Activated naive CD8-positive, alpha-beta T cell treated with anti-CD3 and anti-CD28 coated beads, Interleukin-2, amount 50 U/mL, for 16 hours (primary cell): Measurements from ENCODE around the gene WDR59.

Experiments used
- DNase-seq: peaks from one replicate; pipeline ENCODE4 v3.0.0-alpha.2; 2020; ENCODE audit warnings: low read depth, low spot score

Gene WDR59

DNA sequence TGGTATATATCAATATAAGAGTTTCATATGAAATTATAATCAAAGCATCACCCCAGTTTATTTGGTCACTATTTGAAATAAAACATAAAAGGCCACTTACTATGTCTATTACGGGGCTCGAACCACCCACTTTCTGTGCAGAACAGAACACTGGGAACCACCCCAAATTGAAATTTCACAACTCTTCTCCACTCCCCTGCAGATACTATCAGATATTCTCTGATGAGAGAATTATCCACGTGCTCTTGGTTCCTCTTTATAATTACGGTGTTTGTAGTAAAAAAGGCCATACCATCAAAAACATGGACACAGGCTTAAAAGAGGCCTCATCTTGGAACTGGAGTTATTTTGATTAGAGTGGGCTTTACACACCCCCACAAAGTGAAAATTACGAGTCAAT lies 82.8 kb downstream of the WDR59 start:
- no peak for DNase-seq

DNA sequence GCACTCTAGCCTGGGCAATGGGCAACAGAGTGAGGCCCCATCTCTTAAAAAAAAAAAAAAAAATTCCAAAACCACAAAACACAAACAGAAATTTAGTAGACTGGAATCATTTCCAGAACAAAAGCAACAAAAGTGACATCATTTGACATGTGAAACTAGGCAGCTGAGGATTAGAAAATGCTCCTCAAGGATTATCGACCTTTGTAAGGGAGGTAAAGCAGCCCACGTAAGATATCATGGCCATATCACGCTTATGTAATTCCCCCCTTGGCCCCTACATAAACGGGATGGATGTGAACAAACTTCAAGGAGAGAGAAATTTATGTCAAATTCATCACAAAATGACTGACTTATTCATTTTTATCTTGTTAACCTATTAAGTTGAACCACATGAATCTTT lies 83.3 kb downstream of the WDR59 start:
- DNase-seq = no peak

GRCh38 chr16:74899816-74900215 lies 85.1 kb downstream of the WDR59 start:
- no peak for DNase-seq

DNA sequence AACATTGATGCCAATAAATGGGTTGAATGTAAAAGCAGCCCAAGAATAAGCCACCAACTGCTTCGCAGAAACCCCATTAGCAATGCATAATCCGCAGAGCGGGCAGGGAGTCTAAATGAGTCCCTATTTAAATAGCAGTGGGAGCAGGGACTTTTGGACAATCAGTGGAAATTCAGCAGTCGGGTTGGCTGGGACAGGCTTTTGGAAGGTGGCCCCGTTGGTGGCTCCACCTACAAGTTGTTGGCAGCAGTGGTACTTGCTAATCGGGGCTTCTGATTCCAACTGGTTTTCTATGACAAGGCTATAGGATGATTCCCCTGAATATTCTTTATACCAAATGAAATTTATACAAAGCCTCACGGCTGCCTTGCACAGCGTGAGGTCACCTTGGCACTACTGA lies 86.3 kb downstream of the WDR59 start:
- no peak for DNase-seq

- DNase-seq = no peak
Observed at GRCh38 chr16:74896389-74897370, 88.2 kb downstream of the WDR59 start.

GRCh38 chr16:74893541-74893940 lies 91.4 kb downstream of the WDR59 start:
- no peak for DNase-seq

GRCh38 chr16:74892574-74893461 lies 92.1 kb downstream of the WDR59 start:
- no peak for DNase-seq

- DNase-seq = no peak
Observed at GRCh38 chr16:74888888-74889287, 96.0 kb downstream of the WDR59 start.

- no peak for DNase-seq
Observed at GRCh38 chr16:74888232-74888862, 96.6 kb downstream of the WDR59 start.

DNA sequence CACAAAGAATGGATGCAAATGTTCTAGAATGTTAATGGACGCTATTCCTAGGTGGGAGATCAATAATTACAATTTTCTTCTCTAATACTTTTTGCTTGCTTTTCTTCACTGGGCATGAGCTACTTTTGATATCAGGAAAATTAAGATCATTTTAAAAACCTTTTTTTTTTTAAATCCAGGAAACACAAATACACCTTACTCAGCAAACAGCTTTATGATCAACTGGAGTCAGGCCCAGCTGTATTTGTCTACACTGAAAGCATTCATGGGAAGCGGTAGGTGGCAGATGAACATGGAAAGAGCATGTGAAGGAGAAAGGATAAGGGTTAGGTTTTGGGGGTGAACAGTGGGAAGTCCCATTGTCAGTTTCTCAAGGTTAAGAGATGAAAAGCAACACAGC lies 97.8 kb downstream of the WDR59 start:
- no peak for DNase-seq

DNA sequence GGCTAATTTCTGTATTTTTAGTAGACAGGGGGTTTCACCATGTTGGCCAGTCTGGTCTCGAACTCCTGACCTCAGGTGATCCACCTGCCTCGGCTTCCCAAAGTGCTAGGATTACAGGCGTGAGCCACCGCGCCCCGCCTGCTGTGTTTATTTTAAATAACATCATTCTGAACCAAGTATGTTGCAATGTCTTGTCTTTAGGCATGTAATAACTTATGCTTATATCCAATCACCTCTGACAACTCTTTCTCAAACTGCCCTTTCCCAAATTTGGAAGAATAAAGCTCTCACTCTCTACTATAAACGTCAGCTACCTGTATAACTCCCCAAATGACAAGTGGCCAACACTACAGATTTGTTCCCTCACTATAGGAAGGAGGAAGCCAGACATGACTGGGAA lies 107.2 kb downstream of the WDR59 start:
- no peak for DNase-seq

GRCh38 chr16:74874912-74875546 lies 109.9 kb downstream of the WDR59 start:
- no peak for DNase-seq

- DNase-seq = no peak
Observed at GRCh38 chr16:74874123-74874522, 110.8 kb downstream of the WDR59 start.

- DNase-seq = no peak
Observed at GRCh38 chr16:74872302-74872701, 112.6 kb downstream of the WDR59 start.

DNA sequence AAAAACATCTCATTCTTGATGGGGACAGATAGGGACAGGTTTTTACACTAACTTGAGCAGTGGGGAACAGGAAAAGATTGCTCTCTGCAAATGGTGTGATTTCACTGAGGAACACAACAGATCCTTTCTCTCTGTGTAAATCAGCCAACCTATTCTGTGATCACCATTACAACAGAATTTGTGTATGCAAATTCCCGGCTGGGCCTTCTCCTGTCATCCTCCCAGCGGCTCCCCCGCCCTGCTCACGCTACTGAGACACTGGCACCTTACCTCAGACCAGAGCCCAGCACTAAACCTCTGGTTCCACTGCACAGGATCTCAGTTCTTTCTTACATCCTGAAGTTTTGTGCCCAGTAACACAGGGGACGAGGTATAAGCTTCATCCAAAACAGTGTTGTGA lies 113.3 kb downstream of the WDR59 start:
- DNase-seq = no peak

DNA sequence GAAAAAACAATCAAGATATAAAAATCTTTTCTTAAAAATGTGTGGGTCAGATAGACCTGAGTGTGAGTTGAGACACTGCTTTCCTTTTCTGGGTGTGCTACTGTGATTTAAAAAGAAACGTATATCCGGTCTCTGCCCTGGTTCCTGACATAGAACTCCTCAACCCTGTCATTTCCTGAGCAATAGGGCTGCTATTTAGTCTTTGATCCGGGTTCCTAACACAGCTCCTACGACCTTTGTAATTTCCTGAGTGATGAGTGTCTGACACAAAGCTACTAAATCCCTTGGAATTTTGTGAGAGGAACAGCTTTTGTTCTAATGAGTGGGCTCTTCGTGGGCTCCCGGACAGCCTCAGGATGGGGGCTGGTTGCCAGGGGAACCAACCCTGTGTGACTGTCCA lies 116.4 kb downstream of the WDR59 start:
- DNase-seq = no peak

- no peak for DNase-seq
Observed at GRCh38 chr16:74868035-74868434, 116.9 kb downstream of the WDR59 start.

- DNase-seq = no peak
Observed at GRCh38 chr16:74867281-74867849, 117.6 kb downstream of the WDR59 start.

DNA sequence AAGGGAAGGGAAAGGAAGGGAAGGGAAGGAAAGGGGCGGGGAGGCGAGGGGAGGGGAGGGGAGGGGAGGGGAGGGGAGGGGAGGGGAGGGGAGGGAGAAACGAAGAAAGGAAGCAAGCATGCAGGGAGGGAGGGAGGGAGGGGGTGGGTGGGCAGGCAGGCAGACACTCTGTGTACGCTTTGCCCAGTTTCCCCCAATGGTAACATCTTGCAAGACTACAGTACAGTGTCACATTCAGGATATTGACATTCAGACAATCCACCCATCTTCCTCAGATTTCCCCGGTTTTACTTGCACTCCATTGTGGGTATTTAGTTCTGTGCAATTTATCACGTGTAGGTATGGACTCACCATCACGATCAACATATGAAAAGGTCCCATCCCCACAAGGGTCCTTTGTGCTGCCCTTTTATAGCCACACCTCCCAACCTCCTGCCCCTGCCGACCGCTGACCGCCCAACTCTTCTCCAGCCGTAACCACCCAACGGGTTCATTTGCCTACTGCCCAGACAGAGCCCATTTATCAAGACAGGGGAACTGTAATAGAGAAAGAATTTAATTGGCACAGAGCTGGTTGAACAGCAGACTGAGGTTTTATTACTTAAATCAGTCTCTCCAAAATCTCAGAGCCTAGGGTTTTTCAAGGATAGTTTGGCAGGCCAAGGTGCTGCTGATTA lies 118.9 kb downstream of the WDR59 start:
- no peak for DNase-seq

- DNase-seq = no peak
Observed at GRCh38 chr16:74862743-74863244, 122.1 kb downstream of the WDR59 start.
